Muscle of leg (tissue), 11 donors: ENCODE measurements around the gene PCSK2. TPM values are rescaled to one million over a fixed set of nuclear protein-coding genes. Genes with fewer than 3 reads are reported as not detected.

Experiments used
- DNase-seq: peaks from one replicate; pipeline ENCODE4 v3.0.0; 2013
- H3K27ac ChIP-seq: one replicate; pipeline ENCODE4 v1.5.1; 2013; ENCODE audit warnings: mild to moderate bottlenecking, low read length, control low read depth
- H3K27me3 ChIP-seq: one replicate; pipeline ENCODE4 v1.6.1; 2013; ENCODE audit warnings: low read length; ENCODE audit not compliant: control insufficient read depth, insufficient read depth
- H3K36me3 ChIP-seq: one replicate; pipeline ENCODE4 v1.6.1; 2013; ENCODE audit warnings: low read length; ENCODE audit not compliant: control insufficient read depth, insufficient read depth
- H3K4me1 ChIP-seq: one replicate; pipeline ENCODE4 v1.6.1; 2013; ENCODE audit warnings: low read length; ENCODE audit not compliant: control insufficient read depth, insufficient read depth
- H3K4me3 ChIP-seq: one replicate; pipeline ENCODE4 v1.5.1; 2013; ENCODE audit warnings: low read length, control low read depth
- H3K9me3 ChIP-seq: replicated peaks from 2 replicates; pipeline ENCODE4 v1.6.1; 2013; ENCODE audit warnings: low read depth, low read length; ENCODE audit not compliant: control insufficient read depth
- WGBS: methylation state at CpG from one replicate; pipeline ENCODE4 v1.1.5; 2013; ENCODE audit warnings: missing lambda C conversion rate; ENCODE audit not compliant: insufficient coverage; 5-methylcytosine and 5-hydroxymethylcytosine counted together
- polyA plus RNA-seq, 8 donors: library from polyadenylated mRNA; unstranded; fragments of 120-200 nt; gene quantifications; one replicate each; pipeline versions ENCODE4 v1.2.1 to v1.2.3, GENCODE V29; 2013; ENCODE audit warnings: inconsistent platforms in 1 of 8, low replicate concordance in 1 of 8; ENCODE audit not compliant: insufficient read length in 8 of 8, insufficient read depth in 1 of 8
- total RNA-seq: library from RNA; stranded (reverse); fragments of 120-200 nt; gene quantifications from one replicate; pipeline ENCODE4 v1.2.4, GENCODE V29; 2013

Gene PCSK2
- total and polyA plus RNA-seq, 9 donors: 0.27 to 4.0 (median 0.82) TPM

- Histone ChIP-seq H3K36me3 (no peaks in the 10 kb centered on the region), H3K9me3 (no peaks in the 10 kb centered on the region), H3K27me3 (no peaks in the 10 kb centered on the region), H3K4me1 (no peaks in the 10 kb centered on the region), H3K27ac (no peak overlapping the region), H3K4me3 (no peak overlapping the region)
- no peak for DNase-seq
- whole genome bisulfite sequencing: no CpG with 5 or more reads among the region's 1 CpG
Measured at GRCh38 chr20:17358854-17359253, 132.0 kb downstream of the PCSK2 start.

GRCh38 chr20:17364681-17365080 is 137.8 kb downstream of the PCSK2 start:
- H3K27ac ChIP-seq: no peak overlapping the region
- no peak for DNase-seq
- H3K9me3 ChIP-seq: no peaks in the 10 kb centered on the region
- 78% methylated on average over 2 of the region's 4 CpGs for WGBS
- peaks cover 3% of the 10 kb centered on the region for H3K27me3 ChIP-seq
- no peaks in the 10 kb centered on the region for H3K36me3 ChIP-seq
- no peaks in the 10 kb centered on the region for H3K4me1 ChIP-seq
- H3K4me3 ChIP-seq: no peak overlapping the region

GRCh38 chr20:17365831-17366230 is 139.0 kb downstream of the PCSK2 start:
- Histone ChIP-seq H3K27ac (no peak overlapping the region), H3K36me3 (no peaks in the 10 kb centered on the region), H3K4me1 (no peaks in the 10 kb centered on the region), H3K4me3 (no peak overlapping the region), H3K27me3 (peaks cover 5% of the 10 kb centered on the region), H3K9me3 (no peaks in the 10 kb centered on the region)
- no CpG with 5 or more reads among the region's 4 CpGs for WGBS
- DNase-seq: no peak

DNA sequence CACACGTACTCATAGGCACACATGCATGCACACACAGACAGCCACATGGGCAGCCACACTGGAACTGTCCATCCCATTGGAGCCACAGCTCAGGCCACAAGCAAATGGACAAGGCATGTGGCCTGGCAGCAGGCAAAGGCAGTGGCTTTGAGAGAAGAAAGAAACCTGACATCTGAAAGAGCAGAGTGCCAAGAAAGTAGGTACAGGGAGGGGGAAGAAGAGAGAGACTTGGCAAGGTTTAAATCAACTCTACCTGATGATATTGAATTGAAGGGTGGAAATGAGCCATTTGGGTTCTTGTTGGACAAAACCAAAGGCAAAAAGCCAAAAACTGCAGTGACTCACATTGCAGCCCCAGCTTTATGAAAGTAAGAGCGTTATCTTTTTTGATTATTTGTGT is 142.7 kb downstream of the PCSK2 start:
- no CpG with 5 or more reads among the region's 2 CpGs for WGBS
- Histone ChIP-seq H3K4me3 (no peak overlapping the region), H3K27me3 (peaks cover 4% of the 10 kb centered on the region), H3K27ac (no peak overlapping the region), H3K9me3 (no peaks in the 10 kb centered on the region), H3K4me1 (no peaks in the 10 kb centered on the region), H3K36me3 (no peaks in the 10 kb centered on the region)
- DNase-seq: no peak

GRCh38 chr20:17372806-17373440 is 146.1 kb downstream of the PCSK2 start:
- Histone ChIP-seq H3K27me3 (peaks cover 3% of the 10 kb centered on the region), H3K9me3 (no peaks in the 10 kb centered on the region), H3K27ac (no peak overlapping the region), H3K4me1 (no peaks in the 10 kb centered on the region), H3K4me3 (no peak overlapping the region), H3K36me3 (no peaks in the 10 kb centered on the region)
- 33% methylated on average over 4 of the region's 6 CpGs for WGBS
- no peak for DNase-seq

DNA sequence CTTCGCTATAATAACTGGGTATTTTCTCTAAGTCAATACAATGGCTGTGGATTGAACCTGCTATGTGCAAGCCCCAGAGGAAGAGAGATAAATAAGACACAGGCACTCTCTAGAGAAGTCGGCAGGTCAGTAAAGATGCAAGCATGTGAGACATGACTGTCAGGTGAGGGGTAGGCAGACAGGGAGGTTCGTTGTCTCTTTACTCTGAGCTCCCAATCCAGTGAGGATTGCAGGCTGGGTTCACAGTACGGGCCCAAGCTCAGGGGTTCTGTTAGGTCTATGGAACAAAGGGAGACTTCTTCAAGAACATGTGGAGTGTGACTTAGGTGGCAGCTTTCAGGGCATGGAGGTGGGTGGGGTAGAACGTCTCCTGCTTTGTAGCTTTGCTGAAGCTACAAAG is 147.2 kb downstream of the PCSK2 start:
- DNase-seq: no peak
- peaks cover 3% of the 10 kb centered on the region for H3K27me3 ChIP-seq

GRCh38 chr20:17376031-17376430 is 149.2 kb downstream of the PCSK2 start:
- Histone ChIP-seq H3K27me3 (no peaks in the 10 kb centered on the region), H3K4me3 (no peak overlapping the region), H3K36me3 (no peaks in the 10 kb centered on the region), H3K9me3 (no peaks in the 10 kb centered on the region), H3K4me1 (no peaks in the 10 kb centered on the region), H3K27ac (no peak overlapping the region)
- WGBS: 100% methylated on average over 2 of the region's 5 CpGs
- DNase-seq: no peak

More for the DNA sequence above, 147.2 kb downstream of the PCSK2 start:
- Histone ChIP-seq H3K9me3 (no peaks in the 10 kb centered on the region), H3K27ac (no peak overlapping the region), H3K36me3 (no peaks in the 10 kb centered on the region), H3K4me3 (no peak overlapping the region), H3K4me1 (no peaks in the 10 kb centered on the region)
- WGBS: 80% methylated on average over 4 of the region's 5 CpGs

GRCh38 chr20:17377231-17377630 is 150.4 kb downstream of the PCSK2 start:
- Histone ChIP-seq H3K36me3 (no peaks in the 10 kb centered on the region), H3K9me3 (no peaks in the 10 kb centered on the region), H3K27ac (no peak overlapping the region), H3K27me3 (no peaks in the 10 kb centered on the region), H3K4me3 (no peak overlapping the region), H3K4me1 (no peaks in the 10 kb centered on the region)
- no CpG with 5 or more reads among the region's 3 CpGs for WGBS
- no peak for DNase-seq

DNA sequence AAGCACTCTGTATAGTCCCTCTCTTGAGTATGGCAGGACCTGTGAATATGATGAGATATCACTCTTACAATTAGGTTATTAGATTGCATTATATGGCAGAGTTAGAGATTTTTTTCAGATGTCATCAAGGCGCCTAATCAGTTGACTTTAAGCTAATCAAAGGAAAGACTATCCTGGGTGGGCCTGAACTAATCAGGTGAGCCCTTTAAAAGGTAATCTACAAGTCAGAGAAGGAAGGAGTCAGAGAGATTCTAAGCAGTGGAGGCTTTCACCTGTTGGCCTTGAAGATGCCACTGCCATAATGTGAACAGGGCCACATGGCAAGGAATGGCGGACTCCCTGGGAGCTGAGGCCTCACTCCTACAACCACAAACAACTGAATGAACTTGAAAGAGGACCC is 152.8 kb downstream of the PCSK2 start:
- Histone ChIP-seq H3K27ac (no peak overlapping the region), H3K36me3 (no peaks in the 10 kb centered on the region), H3K4me3 (no peak overlapping the region), H3K4me1 (no peaks in the 10 kb centered on the region), H3K27me3 (no peaks in the 10 kb centered on the region), H3K9me3 (no peaks in the 10 kb centered on the region)
- 100% methylated on average over 2 of the region's 2 CpGs for WGBS
- no peak for DNase-seq

- Histone ChIP-seq H3K4me1 (no peaks in the 10 kb centered on the region), H3K27me3 (no peaks in the 10 kb centered on the region), H3K36me3 (no peaks in the 10 kb centered on the region), H3K27ac (no peak overlapping the region), H3K4me3 (no peak overlapping the region), H3K9me3 (no peaks in the 10 kb centered on the region)
- DNase-seq: peak; percentile 57
- WGBS: 40% methylated on average over 2 of the region's 4 CpGs
Measured at GRCh38 chr20:17380801-17381200, 154.0 kb downstream of the PCSK2 start.

DNA sequence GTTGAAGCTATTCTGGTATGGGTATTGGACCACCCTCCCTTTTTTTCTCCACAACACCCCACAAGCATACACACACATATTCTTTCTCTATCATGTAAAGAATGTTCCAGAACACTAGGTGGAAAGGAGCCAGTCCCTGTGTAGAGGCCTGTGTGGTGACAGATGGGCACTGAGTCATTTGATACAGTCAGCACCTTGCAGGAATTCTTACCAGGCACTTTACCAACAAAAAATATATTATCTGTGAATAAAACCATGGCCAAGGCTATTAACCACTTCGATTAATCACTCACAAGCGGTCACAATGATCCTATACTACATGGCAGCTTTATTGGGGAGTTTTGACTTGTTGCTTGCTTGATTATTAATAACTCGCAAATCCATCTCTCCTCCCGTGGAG is 154.9 kb downstream of the PCSK2 start:
- no peak for DNase-seq
- H3K9me3 ChIP-seq: no peaks in the 10 kb centered on the region
- WGBS: no CpG with 5 or more reads among the region's 4 CpGs
- no peak overlapping the region for H3K27ac ChIP-seq
- no peaks in the 10 kb centered on the region for H3K4me1 ChIP-seq
- no peak overlapping the region for H3K4me3 ChIP-seq
- no peaks in the 10 kb centered on the region for H3K36me3 ChIP-seq
- no peaks in the 10 kb centered on the region for H3K27me3 ChIP-seq
